Right lobe of liver (tissue), 4 donors: ENCODE measurements around the gene ARHGEF10L.

Experiments used
- POLR2A ChIP-seq: fragments of 450-650 bp; IDR thresholded peaks from one replicate; pipeline ENCODE4 v1.6.1; 2017; ENCODE audit warnings: antibody characterized with exemption, mild to moderate bottlenecking
- TF ChIP-seq, protein P1 (sequence below), 4 donors: fragments of 200-600 bp in 3 of 4; fragments of 450-650 bp in 1 of 4; IDR thresholded peaks; one replicate each; pipeline versions ENCODE4 v1.5.1 to v1.8.0; 2016 to 2022; ENCODE audit warnings: antibody characterized with exemption in 4 of 4, mild to moderate bottlenecking in 2 of 4
- donor health status: DM: no; HTN: no; CAD: no.
- donor health status: DM: no; HTN: no; CAD: no.
- donor health status: DM: no; HTN: yes; CAD: no.

DNA sequence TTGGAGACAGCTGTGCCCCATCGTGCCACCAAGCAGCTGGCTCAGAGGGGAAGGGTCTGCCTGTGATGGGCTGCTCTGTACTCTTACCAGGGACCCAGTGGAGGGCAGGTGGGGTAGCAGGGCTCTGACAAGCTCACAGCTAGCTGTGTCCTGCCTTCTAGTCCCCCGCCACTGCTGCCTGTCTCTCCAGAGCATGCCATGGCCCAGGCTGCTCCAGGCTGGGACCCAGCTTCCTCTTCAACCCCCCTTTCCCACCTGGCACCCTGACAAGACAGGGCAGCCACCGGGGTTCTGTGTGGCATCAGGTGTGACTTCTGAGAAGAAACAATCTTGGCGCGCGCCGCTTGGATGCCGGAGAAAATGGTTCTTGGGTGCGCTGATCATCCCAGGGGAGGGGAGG lies 123.3 kb downstream of the ARHGEF10L start:
- TF ChIP-seq, protein P1, sequence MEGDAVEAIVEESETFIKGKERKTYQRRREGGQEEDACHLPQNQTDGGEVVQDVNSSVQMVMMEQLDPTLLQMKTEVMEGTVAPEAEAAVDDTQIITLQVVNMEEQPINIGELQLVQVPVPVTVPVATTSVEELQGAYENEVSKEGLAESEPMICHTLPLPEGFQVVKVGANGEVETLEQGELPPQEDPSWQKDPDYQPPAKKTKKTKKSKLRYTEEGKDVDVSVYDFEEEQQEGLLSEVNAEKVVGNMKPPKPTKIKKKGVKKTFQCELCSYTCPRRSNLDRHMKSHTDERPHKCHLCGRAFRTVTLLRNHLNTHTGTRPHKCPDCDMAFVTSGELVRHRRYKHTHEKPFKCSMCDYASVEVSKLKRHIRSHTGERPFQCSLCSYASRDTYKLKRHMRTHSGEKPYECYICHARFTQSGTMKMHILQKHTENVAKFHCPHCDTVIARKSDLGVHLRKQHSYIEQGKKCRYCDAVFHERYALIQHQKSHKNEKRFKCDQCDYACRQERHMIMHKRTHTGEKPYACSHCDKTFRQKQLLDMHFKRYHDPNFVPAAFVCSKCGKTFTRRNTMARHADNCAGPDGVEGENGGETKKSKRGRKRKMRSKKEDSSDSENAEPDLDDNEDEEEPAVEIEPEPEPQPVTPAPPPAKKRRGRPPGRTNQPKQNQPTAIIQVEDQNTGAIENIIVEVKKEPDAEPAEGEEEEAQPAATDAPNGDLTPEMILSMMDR (IDR thresholded peaks at IDR 0.05), result no peak
- TF ChIP-seq POLR2A, result no peak
